Keratinocyte (primary cell): ENCODE measurements around the gene EIF3I.

ENCODE experiments used
- EZH2 ChIP-seq: IDR thresholded peaks from one replicate; pipeline ENCODE4 v1.6.1; 2012; ENCODE audit warnings: inconsistent platforms, mild to moderate bottlenecking, low read length, moderate library complexity
- TF ChIP-seq, protein P1 (sequence below), 3 experiments: IDR thresholded peaks in 1 of 3; conservative IDR thresholded peaks in 1 of 3; optimal IDR thresholded peaks in 1 of 3; 2 replicates in 2 of 3; 3 replicates in 1 of 3; pipeline versions ENCODE3 to v1.5.1; 2011; ENCODE audit warnings: low read length in 3 of 3, mild to moderate bottlenecking in 3 of 3, moderate library complexity in 2 of 3, control low read depth in 1 of 3, inconsistent platforms in 1 of 3; ENCODE audit not compliant: insufficient read depth in 2 of 3; ENCODE audit errors: extremely low read depth in 1 of 3

DNA sequence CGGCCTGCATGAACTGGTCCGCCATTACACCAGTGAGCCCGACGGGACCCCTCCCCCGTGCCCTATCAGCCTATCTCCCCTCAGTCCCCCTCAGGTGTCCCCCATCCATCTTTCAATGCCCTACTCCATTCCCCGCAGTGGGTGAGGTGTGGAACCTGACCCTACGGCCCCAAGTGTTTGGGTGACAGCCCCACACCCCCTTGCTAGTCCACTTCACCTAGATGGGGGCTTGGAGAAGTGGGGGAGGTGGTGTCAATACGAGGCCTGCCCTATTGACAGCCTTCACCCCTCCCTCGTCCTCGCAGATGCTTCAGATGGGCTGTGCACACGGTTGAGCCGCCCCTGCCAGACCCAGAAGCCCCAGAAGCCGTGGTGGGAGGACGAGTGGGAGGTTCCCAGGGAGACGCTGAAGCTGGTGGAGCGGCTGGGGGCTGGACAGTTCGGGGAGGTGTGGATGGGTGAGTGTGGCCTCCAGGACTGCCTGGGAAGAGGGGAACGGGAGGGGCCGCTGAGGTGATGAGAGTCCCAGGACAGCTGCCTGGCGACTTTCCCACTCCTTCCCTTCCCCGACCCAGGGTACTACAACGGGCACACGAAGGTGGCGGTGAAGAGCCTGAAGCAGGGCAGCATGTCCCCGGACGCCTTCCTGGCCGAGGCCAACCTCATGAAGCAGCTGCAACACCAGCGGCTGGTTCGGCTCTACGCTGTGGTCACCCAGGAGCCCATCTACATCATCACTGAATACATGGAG is 54.0 kb downstream of the EIF3I start:
- TF ChIP-seq, protein P1, sequence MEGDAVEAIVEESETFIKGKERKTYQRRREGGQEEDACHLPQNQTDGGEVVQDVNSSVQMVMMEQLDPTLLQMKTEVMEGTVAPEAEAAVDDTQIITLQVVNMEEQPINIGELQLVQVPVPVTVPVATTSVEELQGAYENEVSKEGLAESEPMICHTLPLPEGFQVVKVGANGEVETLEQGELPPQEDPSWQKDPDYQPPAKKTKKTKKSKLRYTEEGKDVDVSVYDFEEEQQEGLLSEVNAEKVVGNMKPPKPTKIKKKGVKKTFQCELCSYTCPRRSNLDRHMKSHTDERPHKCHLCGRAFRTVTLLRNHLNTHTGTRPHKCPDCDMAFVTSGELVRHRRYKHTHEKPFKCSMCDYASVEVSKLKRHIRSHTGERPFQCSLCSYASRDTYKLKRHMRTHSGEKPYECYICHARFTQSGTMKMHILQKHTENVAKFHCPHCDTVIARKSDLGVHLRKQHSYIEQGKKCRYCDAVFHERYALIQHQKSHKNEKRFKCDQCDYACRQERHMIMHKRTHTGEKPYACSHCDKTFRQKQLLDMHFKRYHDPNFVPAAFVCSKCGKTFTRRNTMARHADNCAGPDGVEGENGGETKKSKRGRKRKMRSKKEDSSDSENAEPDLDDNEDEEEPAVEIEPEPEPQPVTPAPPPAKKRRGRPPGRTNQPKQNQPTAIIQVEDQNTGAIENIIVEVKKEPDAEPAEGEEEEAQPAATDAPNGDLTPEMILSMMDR (optimal IDR thresholded peaks at IDR 0.05 in 1 of 3, IDR thresholded peaks at IDR 0.05 in 1 of 3, conservative IDR thresholded peaks at IDR 0.05 in 1 of 3; ENCODE audit: extremely low read depth in 1 of 3, insufficient read depth in 2 of 3, low read length in 3 of 3), result no peak
- no peak for TF ChIP-seq EZH2
